GM19099 (cell line): ENCODE measurements around the gene TRMT10A.

Source experiments
- POLR2A ChIP-seq: IDR thresholded peaks from 3 replicates; pipeline ENCODE4 v1.6.1; 2011; ENCODE audit warnings: low read depth; ENCODE audit not compliant: insufficient read length; ENCODE audit errors: extremely low read depth

TRMT10A gene

GRCh38 chr4:99506781-99507180, 57.1 kb downstream of the TRMT10A start:
- TF ChIP-seq POLR2A, result no peak

- TF ChIP-seq POLR2A, result no peak
Measured at GRCh38 chr4:99504804-99505502, 58.9 kb downstream of the TRMT10A start.
